CD4-positive, alpha-beta T cell (primary cell): ENCODE measurements around the gene CUL7. TPM values are rescaled to one million over a fixed set of nuclear protein-coding genes. Genes with fewer than 3 reads are reported as not detected.

Experiments
- ATAC-seq: fragments of 200-7000 bp; cut with Tn5 transposase; one replicate; pipeline ENCODE4 v1.10.0; 2022; ENCODE audit warnings: mild to moderate bottlenecking; ENCODE audit not compliant: poor library complexity
- CTCF ChIA-PET: fragments of 350-600 bp; sonication (Branson Sonifier 250); formaldehyde crosslinking; loops from one replicate; lab custom pipeline; 2021; ENCODE audit warnings: antibody characterized with exemption, inconsistent platforms; lab: Charles Lee
- POLR2A ChIA-PET: fragments of 350-600 bp; sonication (Branson Sonifier 250); formaldehyde crosslinking; loops from one replicate; lab custom pipeline; 2021; ENCODE audit warnings: antibody characterized with exemption, inconsistent platforms; lab: Charles Lee
- DNase-seq, 14 experiments: peaks; one replicate each; pipeline ENCODE4 v3.0.0-alpha.2; 2013 to 2020; ENCODE audit warnings: mixed read lengths in 2 of 14
- H3K27ac ChIP-seq, 2 donors: one replicate each; pipeline versions ENCODE4 v1.5.1 to v1.7.0; 2013; ENCODE audit warnings: low read length in 2 of 2, low read depth in 1 of 2, mild to moderate bottlenecking in 1 of 2
- H3K27me3 ChIP-seq, 2 experiments: 1 replicate in 1 of 2; 2 replicates in 1 of 2; pipeline versions ENCODE4 v1.6.1 to v1.7.0; 2013; ENCODE audit warnings: low read length in 2 of 2, control low read depth in 1 of 2, mild to moderate bottlenecking in 1 of 2, moderate library complexity in 1 of 2; ENCODE audit not compliant: insufficient read depth in 2 of 2, control insufficient read depth in 1 of 2
- H3K36me3 ChIP-seq: one replicate; pipeline ENCODE4 v1.6.1; 2013; ENCODE audit warnings: low read length, control low read depth; ENCODE audit not compliant: insufficient read depth
- H3K4me1 ChIP-seq: one replicate; pipeline ENCODE4 v1.6.1; 2013; ENCODE audit warnings: low read length, control low read depth; ENCODE audit not compliant: insufficient read depth
- H3K4me3 ChIP-seq: one replicate; pipeline ENCODE4 v1.5.1; 2013; ENCODE audit warnings: mild to moderate bottlenecking, low read length, moderate library complexity
- H3K9me3 ChIP-seq, 2 experiments: 1 replicate in 1 of 2; 2 replicates in 1 of 2; pipeline versions ENCODE4 v1.6.1 to v1.7.0; 2013; ENCODE audit warnings: low read length in 2 of 2, mild to moderate bottlenecking in 2 of 2, control low read depth in 1 of 2, moderate library complexity in 1 of 2; ENCODE audit not compliant: control insufficient read depth in 1 of 2, insufficient read depth in 1 of 2
- H3K27ac Mint-ChIP-seq: one replicate; pipeline ENCODE4 v1.8.0; 2020; ENCODE audit warnings: mixed read lengths
- H3K27me3 Mint-ChIP-seq: one replicate; pipeline ENCODE4 v1.8.0; 2021; ENCODE audit warnings: mixed read lengths
- H3K36me3 Mint-ChIP-seq: one replicate; pipeline ENCODE4 v1.8.0; 2021; ENCODE audit warnings: low read depth, mixed read lengths
- H3K4me1 Mint-ChIP-seq: one replicate; pipeline ENCODE4 v1.8.0; 2021; ENCODE audit warnings: low read depth, mixed read lengths
- H3K4me3 Mint-ChIP-seq: one replicate; pipeline ENCODE4 v1.8.0; 2020; ENCODE audit warnings: mild to moderate bottlenecking, mixed read lengths
- H3K9me3 Mint-ChIP-seq: one replicate; pipeline ENCODE4 v1.8.0; 2020; ENCODE audit warnings: mixed read lengths
- CTCF ChIP-seq: fragments of 200-600 bp; IDR thresholded peaks from one replicate; pipeline ENCODE4 v1.8.0; 2022; ENCODE audit warnings: antibody characterized with exemption, mild to moderate bottlenecking
- intact Hi-C, 2 experiments: fragments of 100-400 bp; cut with DNase I in 1 of 2; cut with micrococcal nuclease in 1 of 2; formaldehyde crosslinking; loops; one replicate each; pipeline versions ENCODE4 v1.15.1 to v1.9.0; 2023 to 2025; cut with DNase I, micrococcal nuclease
- total RNA-seq, 174 experiments: library from RNA in 2 of 174; stranded (reverse) in 2 of 174; gene quantifications; one replicate each; pipeline ENCODE4 v1.2.3 and lab custom pipeline; 2021 to 2026

Gene CUL7
- total RNA-seq, 2 experiments from 2014 or later, result 5.9 to 6.9 TPM

GRCh38 chr6:43089467-43089866, 35.8 kb upstream of the CUL7 start:
- no peak overlapping the region for H3K27ac ChIP-seq
- H3K4me3 ChIP-seq, result no peak overlapping the region
- H3K27me3 ChIP-seq, result no peaks in the 10 kb centered on the region
- Mint-ChIP-seq H3K27me3 (no peaks in the 10 kb centered on the region), H3K27ac (no peak overlapping the region), H3K4me3 (no peak overlapping the region), H3K36me3 (no peaks in the 10 kb centered on the region), H3K4me1 (peaks cover 16% of the 10 kb centered on the region), H3K9me3 (no peaks in the 10 kb centered on the region)
- H3K36me3 ChIP-seq, result no peaks in the 10 kb centered on the region
- TF ChIP-seq CTCF, result no peak
- intact Hi-C loops, result no loop called here
- ChIA-PET POLR2A (no interaction called here), CTCF (interaction anchor here (1.3 kb wide), 1 partner anchor 54 kb away, joined by 3 read pairs; no protein-coding TSS in a partner anchor)
- no peaks in the 10 kb centered on the region for H3K9me3 ChIP-seq
- no peaks in the 10 kb centered on the region for H3K4me1 ChIP-seq
- ATAC-seq (no peak), DNase-seq (no peak)

- no peak overlapping the region for H3K4me3 ChIP-seq
- Mint-ChIP-seq H3K27ac (no peak overlapping the region), H3K4me3 (no peak overlapping the region), H3K27me3 (no peaks in the 10 kb centered on the region), H3K9me3 (no peaks in the 10 kb centered on the region), H3K36me3 (no peaks in the 10 kb centered on the region), H3K4me1 (peaks cover 11% of the 10 kb centered on the region)
- DNase-seq, result no peak
- H3K9me3 ChIP-seq, result no peaks in the 10 kb centered on the region
- ATAC-seq, result no peak
- intact Hi-C loops, result no loop called here
- ChIA-PET POLR2A (no interaction called here), CTCF (no interaction called here)
- H3K27me3 ChIP-seq, result no peaks in the 10 kb centered on the region
- no peaks in the 10 kb centered on the region for H3K36me3 ChIP-seq
- TF ChIP-seq CTCF, result no peak
- H3K4me1 ChIP-seq, result no peaks in the 10 kb centered on the region
- no peak overlapping the region for H3K27ac ChIP-seq
Observed at GRCh38 chr6:43088654-43089056, 35.0 kb upstream of the CUL7 start.

- Mint-ChIP-seq H3K9me3 (no peaks in the 10 kb centered on the region), H3K27ac (no peak overlapping the region), H3K36me3 (no peaks in the 10 kb centered on the region), H3K4me3 (no peak overlapping the region), H3K4me1 (no peaks in the 10 kb centered on the region), H3K27me3 (peaks cover under 1% of the 10 kb centered on the region)
- no peak for TF ChIP-seq CTCF
- POLR2A ChIA-PET, result no interaction called here
- DNase-seq (no peak), ATAC-seq (no peak)
- H3K4me3 ChIP-seq, result no peak overlapping the region
- H3K36me3 ChIP-seq, result no peaks in the 10 kb centered on the region
- H3K27ac ChIP-seq, result no peak overlapping the region
- no peaks in the 10 kb centered on the region for H3K9me3 ChIP-seq
- H3K4me1 ChIP-seq, result no peaks in the 10 kb centered on the region
- intact Hi-C loops, result no loop called here
- CTCF ChIA-PET, result no interaction called here
- H3K27me3 ChIP-seq, result no peaks in the 10 kb centered on the region
Observed at GRCh38 chr6:43086022-43086658, 32.5 kb upstream of the CUL7 start.
